HT1080 (cell line): ENCODE data around the gene MTPN. TPM values are rescaled to one million over a fixed set of nuclear protein-coding genes. Genes with fewer than 3 reads are reported as not detected.
A peak's percentile ranks its signal among the peaks of the same experiment; 100 is the strongest.

Experiments
- DNase-seq: peaks from one replicate; pipeline ENCODE4 v3.0.0-alpha.2; 2015; ENCODE audit warnings: low read depth
- total RNA-seq: library from RNA; depleted of rRNA; stranded (reverse); fragments of >200 nt; shearing (Covaris generic); gene quantifications from 2 replicates; pipeline ENCODE4 v1.2.3, GENCODE V29; 2014

Gene MTPN
- total RNA-seq, 1 experiment from 2014 or later = 131 TPM

DNA sequence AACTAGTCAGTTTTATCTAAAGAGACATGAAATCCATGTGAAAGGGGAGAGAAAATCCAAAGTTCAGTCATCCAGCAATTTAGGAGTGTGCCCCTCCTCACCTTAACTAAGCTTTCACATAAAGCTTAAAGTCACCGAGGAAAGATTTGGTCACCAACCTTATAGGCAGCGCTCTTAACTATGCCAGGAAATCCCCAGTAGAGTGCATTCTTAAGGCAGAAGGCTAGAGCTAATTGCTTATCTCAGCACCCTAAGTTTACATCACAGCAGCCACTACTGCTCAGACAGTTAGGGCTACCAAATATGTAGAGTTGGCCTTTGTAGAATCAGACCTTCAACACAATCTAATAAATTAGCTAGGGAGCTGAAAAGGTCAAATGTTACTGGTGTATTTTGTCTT, 47.9 kb downstream of the MTPN start:
- no peak for DNase-seq

DNA sequence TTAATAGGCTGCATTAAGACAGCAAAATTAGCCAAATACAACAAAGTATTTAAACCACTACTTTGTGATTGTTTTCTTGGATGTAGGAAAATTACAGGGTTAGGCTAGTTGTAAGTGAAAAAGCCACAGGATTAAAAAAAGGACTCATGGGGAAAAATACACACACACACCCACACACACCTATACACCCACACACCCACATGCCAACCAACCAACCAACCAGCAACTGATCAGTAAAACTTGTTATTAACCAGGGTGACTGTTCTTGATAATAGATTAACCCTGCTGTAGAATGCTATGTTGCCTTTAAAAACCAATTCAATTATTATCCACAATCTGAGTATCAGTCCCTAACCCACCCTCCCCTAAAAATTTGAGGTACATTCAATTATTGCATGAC, 49.0 kb downstream of the MTPN start:
- DNase-seq = no peak

GRCh38 chr7:135925210-135925609, 51.9 kb downstream of the MTPN start:
- no peak for DNase-seq

GRCh38 chr7:135924302-135924701, 52.9 kb downstream of the MTPN start:
- DNase-seq = no peak

DNA sequence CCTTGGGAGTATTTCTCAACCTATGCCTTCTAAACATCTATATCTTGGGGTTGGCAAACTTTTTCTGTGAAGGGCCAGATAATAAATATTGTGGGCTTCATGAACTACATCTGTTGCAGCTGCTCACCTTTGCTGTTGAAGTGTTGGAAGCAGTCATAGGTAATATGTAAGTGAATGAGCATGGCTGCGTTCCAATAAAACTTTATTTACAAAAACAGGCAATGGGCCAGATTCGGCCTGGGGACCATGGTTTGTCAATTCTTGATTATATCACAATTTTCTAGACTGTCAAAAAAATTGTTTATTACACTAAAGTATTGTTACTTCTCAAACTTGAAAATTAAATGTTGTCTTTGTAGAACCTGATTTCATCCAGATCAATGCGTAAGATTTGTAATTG, 54.9 kb downstream of the MTPN start:
- no peak for DNase-seq

DNA sequence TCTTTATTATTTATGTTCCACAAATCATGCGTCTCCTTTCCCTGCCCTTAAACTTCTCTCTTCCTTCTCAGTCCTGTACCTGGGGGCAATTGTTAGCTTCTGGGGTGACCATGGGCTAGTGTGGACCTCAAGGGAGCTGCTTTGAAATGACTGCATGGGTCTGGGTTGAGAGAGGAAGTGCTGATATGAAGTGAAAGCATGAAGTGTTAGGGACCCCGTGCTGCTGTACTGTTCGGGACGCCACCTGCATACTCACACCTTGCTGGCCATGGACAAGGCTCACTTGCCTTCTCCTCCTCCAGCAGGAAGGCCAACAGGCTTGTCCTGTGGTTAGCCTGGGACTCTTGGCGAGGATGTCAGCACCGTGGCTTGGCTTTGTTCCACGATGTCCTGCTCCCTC, 56.7 kb downstream of the MTPN start:
- no peak for DNase-seq

DNA sequence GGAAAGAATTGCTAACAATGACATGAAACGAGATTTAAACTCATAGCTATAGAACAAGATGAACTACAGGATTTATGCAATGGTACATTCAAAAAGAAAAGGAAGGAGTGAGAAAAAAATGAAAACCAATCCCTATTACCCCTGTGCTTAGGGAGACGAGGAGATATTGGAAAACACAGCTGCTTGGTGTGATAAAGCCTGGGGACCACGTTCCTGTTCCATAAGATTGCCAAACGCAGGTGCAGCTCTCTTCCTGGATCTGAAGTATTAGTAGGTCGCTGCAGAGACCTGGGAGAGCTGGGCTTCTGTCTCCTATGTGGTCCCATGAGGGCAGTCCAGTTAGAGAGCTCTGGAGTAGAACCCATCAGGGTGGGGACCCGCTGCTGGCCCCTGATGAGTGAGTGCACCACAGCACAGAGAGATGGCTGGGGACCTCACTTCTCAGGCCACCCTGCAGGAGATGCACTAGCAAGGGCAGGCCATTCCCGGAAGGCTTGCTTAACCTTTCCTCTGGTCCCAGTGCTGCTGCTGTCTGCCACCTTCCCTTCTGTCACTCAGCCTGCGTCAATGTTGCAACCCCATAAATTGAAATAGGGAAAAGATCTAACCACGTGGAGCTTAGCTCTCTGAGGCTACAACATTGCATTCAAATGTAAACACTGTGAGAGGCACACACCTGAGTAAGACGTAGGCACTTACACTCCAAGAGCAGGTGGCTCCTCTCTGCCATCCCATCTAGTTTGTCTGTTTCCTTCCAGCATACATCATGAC, 57.9 kb downstream of the MTPN start:
- DNase-seq = no peak

- no peak for DNase-seq
Observed at GRCh38 chr7:135918134-135918533, 59.0 kb downstream of the MTPN start.

DNA sequence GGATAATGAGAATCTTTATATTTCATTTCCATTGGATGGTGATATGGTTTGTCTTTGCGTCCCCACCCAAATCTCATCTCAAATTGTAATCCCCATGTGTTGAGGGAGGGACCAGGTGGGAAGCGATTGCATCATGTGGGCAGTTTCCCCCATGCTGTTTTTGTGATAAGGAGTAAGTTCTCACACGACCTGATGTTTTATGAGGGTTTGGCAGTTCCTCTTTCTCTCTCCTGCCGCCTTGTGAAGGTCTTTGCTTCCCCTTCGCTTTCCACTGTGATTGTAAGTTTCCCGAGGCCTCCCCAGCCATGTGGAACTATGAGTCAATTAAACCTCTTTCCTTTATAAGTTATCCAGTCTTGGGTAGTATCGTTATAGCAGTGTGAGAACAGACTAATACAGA, 59.4 kb downstream of the MTPN start:
- no peak for DNase-seq

- DNase-seq = no peak
Observed at GRCh38 chr7:135914346-135914745, 62.8 kb downstream of the MTPN start.

DNA sequence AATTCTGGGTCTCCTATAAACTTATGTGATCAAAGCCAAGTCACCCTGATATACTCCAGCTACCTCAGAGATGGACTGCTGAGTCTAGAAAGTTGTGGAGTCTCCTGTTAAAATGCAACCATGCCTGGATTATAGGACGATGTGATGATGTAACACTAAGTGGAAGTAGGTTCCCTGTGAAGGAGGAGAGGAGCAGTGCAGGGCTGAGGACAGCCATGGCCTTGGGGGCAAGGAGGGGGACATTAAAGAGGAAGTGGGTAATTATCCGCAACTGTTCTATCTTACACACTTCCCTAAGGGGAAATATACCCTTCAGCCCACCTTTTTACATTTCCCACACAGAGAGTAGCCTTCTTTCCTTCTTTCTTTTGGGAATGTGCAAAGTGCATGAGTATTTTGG, 63.8 kb downstream of the MTPN start:
- no peak for DNase-seq

DNA sequence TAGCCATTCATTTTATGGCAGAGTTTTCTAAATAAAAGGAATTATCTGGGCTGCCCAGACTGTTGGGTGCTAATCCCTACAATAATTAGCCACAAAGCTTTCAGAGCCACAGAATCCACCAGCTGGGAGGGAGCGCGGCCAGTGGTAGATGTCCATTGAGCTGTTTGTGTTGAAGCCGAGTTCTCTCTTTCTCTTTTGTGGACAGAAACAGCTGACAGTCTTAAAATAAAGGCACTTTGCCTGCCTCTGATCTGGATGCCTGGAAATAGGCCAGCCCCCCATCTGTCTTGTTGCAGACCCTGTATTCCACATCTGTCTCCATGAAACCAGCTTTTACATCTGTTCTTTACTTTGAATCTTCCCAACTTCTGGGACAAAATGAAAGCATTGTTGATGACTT, 66.1 kb downstream of the MTPN start:
- no peak for DNase-seq

DNA sequence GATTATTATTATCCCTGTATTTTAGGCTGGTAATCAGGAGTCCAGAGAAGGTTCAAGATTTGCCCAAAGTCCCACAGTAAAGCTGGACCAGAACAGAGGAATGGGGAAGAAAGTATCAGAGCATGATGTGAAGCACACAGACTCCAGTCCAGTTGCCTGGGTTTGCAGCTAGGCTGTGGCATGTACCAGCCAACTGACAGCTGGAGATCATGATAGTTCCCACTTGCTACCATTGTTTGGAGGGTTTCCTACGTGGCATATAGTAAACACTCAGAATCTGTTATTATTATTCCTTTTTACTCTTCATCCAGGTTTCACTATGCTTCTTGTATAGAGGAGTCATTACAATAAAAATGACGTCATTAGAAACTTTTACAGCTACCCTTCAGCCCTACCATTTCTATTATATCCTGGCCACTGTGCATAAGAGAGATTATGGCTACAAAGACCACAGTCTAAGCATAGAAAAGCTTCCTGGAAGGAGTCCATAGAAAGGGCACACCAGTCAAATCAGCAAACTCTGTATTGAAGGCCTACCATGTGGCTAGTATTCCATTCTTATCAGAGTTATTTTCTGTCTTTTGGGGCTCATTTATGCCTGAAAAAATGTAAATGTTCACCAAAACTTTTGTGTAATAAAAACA, 66.6 kb downstream of the MTPN start:
- DNase-seq = no peak

DNA sequence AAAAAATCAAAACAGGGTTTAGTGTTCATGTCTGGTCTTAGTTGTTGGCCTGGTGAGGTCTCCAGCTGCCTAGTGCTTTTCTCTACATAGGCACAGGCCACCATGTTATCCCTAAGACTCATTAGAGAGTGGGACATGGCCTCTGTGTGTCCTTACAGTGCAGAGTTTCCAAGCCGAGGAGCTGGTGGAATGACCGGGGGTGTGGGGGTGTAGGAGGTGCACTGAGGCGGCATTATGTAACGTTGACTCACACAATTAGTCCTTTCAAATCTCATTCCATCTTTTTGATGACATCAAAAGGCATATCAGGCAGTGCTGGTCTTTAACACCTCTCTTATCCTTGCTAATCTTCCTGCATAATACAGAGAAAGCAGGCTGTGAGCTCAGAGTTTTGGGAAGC, 71.3 kb downstream of the MTPN start:
- no peak for DNase-seq

DNA sequence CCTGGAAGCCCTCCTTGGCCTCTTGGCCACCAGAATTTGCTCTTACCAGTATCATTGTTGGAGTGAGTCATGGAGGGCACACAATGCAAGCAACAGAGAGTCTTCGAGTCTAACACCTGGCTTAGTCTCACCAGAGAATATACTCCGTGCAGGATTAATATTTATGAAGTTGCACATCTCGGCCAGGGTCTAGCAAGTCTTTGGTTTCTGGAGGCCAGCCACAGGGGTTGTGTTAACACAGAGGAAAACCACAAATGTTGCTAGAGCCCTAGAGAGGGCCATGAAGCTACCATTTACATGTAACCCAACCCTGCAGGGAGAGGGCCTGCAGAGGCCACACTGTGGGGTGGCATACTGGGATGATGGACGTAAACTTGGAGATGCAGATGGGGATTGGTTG, 71.8 kb downstream of the MTPN start:
- peak; percentile 20 for DNase-seq

DNA sequence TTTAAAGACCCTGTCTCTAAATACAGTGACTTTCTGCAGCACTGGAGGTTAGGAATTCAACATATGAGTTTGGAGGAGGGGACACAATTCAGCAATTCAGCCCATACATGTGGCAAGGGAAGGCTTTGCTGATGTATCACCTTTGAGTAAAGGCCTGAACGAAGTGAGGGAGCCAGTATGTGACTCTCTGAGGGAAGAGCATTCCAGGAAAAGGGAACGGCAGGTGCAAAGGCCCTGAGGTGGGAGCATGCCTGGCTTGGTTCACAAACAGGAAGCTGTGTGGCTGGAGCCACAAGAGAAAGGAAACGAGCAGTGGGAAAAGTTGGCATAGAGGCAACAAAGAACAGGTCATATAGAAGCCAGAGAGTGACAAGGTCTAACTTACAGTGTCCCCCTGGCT, 72.9 kb downstream of the MTPN start:
- DNase-seq = no peak

GRCh38 chr7:135901585-135902540, 75.3 kb downstream of the MTPN start:
- DNase-seq = no peak

DNA sequence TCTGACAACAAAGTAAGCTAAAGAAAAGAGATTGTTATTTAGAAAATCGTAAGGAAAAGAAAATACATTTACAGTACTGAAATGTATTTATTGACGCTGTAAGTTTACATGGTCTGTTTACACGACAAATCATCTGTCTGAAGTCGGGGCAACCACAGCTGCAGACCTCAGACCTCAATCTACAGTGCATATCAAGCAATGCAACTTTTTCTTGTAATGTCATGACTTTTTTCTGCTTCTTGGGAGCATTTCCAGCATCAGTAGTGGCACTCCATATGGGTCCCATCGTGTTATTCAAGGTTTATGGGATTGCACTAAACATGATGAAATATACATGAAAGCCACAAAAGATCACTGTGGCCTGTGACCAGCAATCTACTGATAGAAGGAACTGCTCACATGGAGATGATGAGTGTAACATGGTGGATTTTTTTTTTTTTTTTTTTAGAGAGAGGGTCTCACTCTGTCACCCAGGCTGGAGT, 77.1 kb downstream of the MTPN start:
- DNase-seq = no peak

DNA sequence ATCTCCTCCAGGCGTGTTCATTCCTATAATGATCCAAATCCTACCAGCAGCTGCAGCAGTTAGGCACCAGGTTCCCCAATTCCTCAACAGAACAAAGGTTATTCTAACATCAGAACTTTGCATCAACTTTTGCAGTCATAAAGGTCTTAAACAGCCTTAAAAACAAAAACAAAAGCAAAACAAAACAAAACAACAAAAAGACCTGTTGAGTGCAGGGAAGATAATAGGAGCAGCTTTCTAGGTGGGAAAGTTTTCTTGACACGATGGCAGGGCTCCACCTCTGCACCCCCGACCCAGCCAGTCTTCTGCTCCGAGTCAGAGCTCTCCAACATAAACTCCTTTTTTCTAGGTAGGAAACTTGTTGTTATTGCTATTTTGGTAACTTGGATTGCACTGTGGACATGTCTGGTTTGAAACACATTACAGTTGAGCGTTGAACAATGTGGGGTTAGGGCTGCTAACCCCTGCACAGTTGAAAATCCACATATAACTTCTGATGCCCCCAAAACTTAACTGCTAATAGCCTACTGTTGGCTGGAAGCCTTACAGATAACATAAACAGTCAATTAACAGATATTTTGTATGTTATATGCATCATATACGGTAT, 77.6 kb downstream of the MTPN start:
- DNase-seq = no peak

GRCh38 chr7:135898226-135898625, 78.9 kb downstream of the MTPN start:
- no peak for DNase-seq

DNA sequence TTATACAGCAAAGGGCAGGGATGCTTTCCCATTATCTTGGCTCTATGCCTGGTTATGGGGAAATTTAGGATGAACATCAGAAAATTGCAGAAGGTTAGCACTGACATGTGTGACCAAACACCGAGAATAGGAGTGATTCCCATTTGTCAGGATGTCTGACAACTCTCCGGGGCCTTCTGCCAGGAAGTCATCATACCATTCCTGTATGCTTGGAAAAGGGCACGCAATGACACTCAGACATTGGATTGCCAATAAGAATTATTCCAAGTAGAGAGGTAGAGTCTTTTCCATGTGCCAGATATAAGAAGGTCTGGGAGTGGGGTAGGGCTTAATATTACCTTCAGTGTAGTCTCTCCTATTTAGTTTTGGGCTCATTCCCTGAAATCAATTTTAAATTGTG, 82.3 kb downstream of the MTPN start:
- no peak for DNase-seq

DNA sequence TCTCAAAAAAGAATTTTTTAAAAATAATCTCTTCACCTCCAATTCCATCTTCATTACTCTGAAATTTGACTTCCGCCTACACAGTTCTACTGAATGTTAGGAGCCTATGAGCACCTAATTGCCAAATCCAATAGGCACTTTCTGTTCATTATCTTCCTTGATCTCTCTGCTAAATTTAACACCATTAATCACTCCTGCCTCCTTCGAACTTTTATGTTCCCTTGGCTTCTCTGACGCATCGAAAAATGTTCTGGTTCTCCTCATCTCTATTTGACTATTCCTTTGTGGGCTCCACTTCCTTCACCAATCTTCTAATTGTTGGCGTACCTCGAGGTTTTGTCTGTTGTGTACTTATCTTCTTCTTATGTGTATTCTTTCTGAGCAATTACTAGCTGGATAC, 87.3 kb downstream of the MTPN start:
- no peak for DNase-seq
